ENCODE data around the gene DUSP18. TPM values are rescaled to one million over a fixed set of nuclear protein-coding genes. Genes with fewer than 3 reads are reported as not detected.

DUSP18 gene
- 34.1 TPM for total RNA-seq

GRCh38 chr22:30667494-30668385 lies at the start of gene DUSP18:
Gene DUSP18 (minus strand): TSS chr22:30667875. CDS start chr22:30664003, 3,872 bp downstream.

GRCh38 chr22:30694640-30695350 lies 27.1 kb upstream of the DUSP18 start, which contains the start of gene OSBP2:
Gene OSBP2 (plus strand): TSS chr22:30694874. CDS start chr22:30694910, 36 bp downstream.

GRCh38 chr22:30635273-30636225 lies 32.1 kb downstream of the DUSP18 start, which contains the start of gene SLC35E4:
Gene SLC35E4 (plus strand): TSS chr22:30635781. CDS start chr22:30636451, 670 bp downstream.

Other genes starting within 250 kb of the DUSP18 start
- gene MTFP1, start 242.1 kb downstream of the DUSP18 start, total RNA-seq: 0.94 TPM
- not detected for gene SEC14L3, start 195.9 kb downstream of the DUSP18 start, total RNA-seq
- not detected for gene SEC14L4, start 162.2 kb downstream of the DUSP18 start, total RNA-seq
- 0.31 TPM for gene SEC14L6, start 121.1 kb downstream of the DUSP18 start, total RNA-seq
- 1.6 TPM for gene GAL3ST1, start 93.2 kb downstream of the DUSP18 start, total RNA-seq
- 61.7 TPM for gene PES1, start 76.0 kb downstream of the DUSP18 start, total RNA-seq
- 16.0 TPM for gene TCN2, start 60.7 kb downstream of the DUSP18 start, total RNA-seq
- 7.8 TPM for gene SLC35E4, start 32.1 kb downstream of the DUSP18 start, total RNA-seq
- 62.3 TPM for gene OSBP2, start 27.0 kb upstream of the DUSP18 start, total RNA-seq